GM21786 (cell line): Measurements from ENCODE around the gene TMEM81.
A peak's percentile ranks its signal among the peaks of the same experiment; 100 is the strongest.

ENCODE experiments used
- ATAC-seq: cut with Tn5 transposase; IDR thresholded peaks from one replicate; pipeline ENCODE4 v1.9.1; 2021; ENCODE audit not compliant: unreplicated experiment

TMEM81 gene, protein sequence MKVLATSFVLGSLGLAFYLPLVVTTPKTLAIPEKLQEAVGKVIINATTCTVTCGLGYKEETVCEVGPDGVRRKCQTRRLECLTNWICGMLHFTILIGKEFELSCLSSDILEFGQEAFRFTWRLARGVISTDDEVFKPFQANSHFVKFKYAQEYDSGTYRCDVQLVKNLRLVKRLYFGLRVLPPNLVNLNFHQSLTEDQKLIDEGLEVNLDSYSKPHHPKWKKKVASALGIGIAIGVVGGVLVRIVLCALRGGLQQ

DNA sequence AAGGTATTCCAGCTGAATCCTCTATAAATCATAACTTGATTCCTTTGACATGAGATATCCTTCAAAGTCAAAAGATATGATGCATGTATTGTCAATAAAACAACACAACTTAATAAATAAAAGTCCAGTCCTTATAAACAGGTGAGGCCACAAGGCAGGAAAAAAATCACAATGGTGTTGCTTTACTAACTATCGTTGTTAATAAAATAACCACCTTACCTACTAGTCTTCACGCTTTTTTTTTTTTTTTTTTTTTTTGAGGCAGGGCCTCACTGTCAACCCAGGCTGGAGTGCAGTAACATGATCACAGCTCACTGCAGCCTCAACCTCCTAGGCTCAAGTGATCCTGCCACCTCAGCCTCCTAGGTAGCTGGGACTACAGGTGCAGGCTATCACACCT is at the start of gene TMEM81:
Gene TMEM81, minus strand, starts transcription at position 101 of the 400 bp plus-strand sequence. CDS start 140 bp downstream, outside the sequence.
- no peak for ATAC-seq

DNA sequence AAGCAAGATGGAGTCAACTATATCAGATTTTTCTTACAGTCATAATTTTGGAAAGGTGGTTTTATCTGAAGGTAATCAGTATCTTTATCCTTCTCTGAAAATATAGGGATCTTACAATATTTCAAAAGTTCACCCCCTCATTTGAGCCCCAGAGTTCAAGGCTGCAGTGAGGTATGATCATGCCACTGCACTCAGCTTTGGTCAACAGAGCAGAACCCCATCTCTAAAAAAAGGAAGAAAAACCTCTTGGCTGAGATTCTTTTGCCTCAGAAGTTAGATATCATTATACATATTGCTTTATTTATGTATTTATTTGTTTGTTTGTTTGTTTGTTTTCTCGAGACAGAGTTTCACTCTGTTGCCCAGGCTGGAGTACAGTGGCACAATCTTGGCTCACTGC is 49.0 kb upstream of the TMEM81 start:
- no peak for ATAC-seq

DNA sequence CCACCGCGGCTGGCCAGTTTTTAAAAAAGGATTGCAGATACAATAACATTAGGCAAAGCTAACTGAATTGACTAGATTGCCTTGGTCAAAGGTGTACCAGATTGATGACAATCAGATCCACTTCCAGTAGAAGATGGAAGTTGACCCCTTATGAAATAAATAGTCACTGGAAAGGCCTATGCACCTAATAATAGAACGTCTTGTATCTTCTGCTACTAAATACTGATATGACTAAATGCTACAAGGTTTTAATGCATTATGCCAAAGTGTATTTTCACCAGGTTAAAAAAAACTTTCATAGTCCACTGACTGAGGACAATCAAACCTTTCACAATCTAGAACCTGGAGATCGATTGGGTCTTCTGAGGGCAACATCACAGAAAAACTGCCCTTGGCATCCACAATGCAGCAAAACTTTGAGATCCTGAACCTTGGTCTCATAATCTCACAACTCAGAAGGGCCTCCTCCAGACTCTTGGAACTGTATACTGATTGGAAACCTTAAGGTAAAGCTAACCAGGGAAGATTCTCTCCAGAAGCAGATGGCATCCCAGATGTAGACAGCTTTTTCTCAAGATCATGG is 45.3 kb upstream of the TMEM81 start:
- no peak for ATAC-seq

DNA sequence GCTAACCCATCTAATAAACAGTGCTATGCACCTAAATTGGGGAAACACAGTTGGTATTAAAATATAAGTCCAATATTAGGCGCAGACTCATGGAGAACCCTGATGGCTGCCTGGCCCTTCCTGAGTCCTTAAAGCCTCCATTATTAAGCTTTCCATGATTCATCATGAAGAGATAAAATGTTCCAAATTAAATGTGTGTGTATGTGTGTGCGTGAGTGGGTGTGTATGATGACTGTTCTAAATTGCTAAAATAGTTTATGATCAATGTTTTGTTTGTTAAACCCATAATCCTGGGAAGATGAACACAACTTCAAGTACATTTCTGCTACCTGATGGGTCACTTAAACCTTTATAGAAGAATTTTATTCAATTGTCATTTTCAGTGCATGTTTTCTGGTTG is 43.8 kb upstream of the TMEM81 start:
- ATAC-seq = no peak

DNA sequence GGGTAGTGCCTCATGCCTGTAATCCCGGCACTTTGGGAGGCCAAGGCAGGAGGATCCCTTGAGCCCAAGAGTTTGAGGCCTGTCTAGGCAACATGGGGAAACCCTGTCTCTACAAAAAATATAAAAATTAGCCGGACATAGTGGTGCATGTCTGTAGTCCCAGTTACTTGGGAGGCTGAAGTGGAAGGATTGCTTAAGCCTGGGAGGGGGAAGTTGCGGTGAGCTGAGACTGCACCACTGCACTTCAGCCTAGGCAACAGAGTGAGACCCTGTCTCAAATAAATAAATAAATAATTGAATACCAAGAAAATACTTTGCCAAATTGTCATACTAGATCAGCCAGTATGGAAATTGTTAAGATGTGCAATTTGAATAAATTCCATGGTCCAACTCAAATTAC is 43.4 kb upstream of the TMEM81 start:
- ATAC-seq = no peak

DNA sequence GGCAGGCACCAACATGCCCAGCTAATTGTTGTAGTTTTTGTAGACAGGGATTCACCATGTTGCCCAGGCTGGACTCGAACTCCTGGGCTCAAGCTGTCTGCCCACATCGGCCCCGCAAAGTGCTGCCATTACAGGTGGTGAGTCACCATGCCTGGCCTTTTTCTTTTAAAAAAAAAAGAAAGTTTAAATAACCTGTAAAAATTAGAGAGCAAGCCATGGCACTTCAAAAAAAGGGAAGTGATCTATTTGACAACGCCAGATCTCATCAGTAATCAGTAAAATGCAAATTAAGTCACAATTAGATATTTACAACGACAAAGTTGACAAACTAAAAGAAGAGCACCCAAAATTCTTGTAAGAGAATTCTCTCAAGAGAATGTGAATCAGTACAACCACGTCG is 40.5 kb upstream of the TMEM81 start:
- no peak for ATAC-seq

DNA sequence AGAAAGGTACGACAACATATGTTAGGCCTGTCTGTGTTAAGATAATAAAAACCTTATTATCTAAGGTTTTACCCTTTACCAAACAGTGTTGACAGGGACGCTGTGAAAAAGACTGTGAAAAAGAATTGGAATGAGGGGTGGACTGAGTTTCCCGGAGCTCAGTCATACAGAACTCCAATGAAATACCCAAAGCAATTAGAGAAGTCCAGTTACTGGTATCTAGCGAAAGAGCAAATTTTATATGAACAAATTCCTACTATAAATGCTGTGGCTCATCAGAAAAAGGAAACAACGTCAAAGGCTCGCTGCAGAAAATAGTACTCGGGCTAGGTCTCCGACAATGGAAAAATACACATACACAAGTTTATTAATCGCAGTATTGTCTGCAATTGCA is 38.2 kb upstream of the TMEM81 start:
- ATAC-seq = peak; percentile 1

DNA sequence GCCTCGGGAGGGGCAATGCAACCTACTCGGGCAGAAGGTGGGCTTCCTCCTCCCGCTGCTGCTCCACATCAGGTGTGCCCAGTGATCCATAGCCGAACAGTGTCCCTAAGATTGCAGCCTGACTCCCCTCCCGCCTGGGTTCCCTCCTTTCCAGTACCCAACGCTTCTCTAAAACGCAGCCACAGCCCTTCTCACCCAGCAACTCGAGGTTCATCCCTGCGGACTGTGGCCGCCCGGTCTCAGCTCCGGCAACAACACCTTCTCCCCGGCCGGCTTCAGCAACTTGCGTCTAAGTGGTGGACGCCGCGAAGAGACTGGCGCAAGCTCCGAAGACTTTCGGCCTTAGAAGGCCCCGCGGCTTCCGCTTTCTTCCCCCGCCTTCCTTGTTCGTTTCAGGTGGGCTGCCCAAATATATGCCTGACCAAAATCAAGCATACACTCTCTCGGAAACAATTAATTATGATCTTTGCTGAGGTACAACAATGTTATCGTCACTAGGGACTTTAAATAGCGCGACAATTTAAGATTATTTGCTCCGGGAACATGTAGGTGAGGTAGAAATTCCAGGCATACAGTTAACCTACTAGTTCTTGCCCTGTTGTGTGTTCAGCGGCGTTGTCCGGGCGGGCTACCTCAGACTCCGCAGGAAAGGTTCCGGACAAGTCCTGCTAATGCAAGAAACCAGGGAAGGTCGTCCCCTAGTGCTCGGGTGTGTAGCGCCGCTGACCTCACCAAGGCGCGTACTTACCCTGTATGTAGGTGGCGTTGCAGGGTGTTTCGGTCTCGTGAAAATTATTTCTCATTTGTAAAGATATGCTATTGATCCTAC is 37.6 kb upstream of the TMEM81 start, which contains the start of gene RBBP5:
Gene RBBP5, minus strand, starts transcription at position 319 of the 829 bp plus-strand sequence. Its CDS starts 105 bp downstream, at position 214.
- ATAC-seq = peak; percentile 94

DNA sequence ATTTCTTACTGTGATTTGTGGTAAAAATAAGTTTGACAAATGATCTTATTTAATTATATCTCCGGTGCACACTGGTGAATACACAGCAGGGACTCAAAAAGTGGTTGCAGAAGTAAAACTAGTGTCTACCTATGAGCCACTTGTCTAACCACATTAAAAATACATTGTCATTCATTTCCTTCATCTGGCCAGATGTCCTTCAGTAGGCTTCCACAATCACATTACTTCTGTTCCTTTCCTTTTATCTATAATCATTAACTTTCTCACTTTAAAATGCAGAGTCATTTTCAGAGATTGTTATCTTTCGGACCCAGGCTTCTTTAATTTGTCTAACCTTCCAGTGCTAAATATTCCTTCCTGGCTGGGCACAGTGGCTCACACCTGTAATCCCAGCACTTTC is 34.5 kb upstream of the TMEM81 start:
- no peak for ATAC-seq

DNA sequence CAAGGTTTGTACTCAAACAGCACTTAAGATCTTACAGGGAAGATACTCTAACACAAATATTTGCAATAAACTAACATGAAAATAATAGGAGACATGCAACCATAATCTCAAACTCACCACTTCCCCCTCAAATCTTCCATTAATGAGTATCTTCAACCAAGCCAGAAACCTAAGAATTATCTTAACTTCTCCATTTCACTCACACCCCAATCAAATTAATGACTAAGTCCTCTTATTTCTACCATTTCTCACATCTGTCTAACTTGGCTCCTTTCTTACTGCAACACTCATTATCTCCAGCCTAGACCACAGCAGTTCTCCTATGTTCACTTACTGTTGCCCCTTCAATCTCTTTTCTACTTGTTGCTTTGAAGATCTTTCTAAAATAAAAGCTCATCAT is 27.1 kb upstream of the TMEM81 start:
- no peak for ATAC-seq

DNA sequence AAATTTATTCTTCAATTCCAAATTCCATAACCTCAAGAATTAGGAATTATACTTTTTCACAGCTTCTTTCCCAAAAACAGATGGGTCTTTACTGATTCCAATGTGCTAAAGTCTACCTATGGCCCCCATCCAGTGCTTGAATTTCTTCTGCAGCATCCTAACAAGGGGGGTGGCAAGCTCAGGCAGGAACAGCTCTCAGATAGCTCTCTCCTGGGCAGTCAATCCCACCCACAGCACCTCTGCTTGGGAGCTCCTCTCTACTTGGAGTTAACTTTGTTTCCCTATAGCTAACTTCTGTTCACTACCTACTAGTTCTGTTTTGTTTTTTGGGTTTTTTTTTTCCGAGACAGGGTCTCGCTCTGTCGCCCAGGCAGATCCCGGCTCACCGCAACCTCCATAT is 25.5 kb upstream of the TMEM81 start:
- ATAC-seq = no peak

DNA sequence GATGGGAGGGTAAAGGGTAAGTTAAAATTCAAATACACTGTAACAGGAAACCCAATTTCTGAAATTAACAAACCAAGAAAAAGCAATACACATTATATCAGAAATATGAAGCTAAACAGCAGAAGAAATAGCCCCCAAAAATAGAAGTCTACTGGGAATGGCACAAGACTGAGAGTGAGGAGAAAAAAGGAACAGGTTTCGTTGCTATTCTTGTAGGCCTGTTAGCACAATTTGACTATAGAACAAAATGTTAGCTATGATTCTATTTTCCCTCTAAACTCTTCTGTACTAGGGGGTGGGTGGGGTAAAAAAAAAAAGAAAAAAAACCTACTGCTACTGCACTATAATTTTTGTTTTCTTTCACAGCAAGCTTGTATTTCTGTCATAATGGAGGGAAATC is 25.0 kb upstream of the TMEM81 start:
- ATAC-seq = no peak

DNA sequence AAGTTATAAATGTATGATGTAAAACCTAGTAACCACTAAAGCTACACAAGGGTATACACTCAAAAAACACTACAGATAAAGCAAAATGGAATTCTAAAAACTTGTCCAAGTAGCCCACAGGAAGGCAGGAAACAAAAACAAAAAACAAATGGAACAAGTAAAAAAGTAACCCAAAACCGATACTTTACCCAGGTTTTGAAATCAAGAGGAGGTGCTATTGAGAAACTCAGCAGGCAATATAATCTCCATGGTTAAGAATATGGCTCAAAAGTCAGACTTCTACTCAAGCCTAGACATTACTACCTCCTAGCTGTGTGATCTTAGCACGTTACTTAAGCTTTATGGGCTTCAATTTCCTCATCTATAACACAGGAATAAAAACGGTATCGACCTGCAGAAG is 24.2 kb upstream of the TMEM81 start:
- ATAC-seq = no peak

DNA sequence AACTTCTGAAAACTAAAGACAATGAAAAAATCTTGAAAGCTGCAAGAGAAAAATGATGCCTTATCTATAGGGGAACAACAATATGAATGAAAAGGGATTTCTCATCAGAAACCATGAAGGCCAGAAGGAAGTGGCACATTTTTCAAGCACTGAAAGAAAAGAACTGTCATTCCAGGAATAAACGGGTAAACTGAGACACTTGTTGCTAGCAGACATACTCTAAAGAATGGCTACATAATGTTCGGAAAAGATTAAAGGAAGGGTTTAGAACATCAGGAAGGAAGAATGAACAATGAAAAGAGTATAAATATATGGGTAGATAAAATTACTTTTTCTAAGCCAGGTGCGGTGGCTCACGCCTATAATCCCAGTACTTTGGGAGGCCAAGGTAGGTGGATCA is 23.1 kb upstream of the TMEM81 start:
- ATAC-seq = no peak

DNA sequence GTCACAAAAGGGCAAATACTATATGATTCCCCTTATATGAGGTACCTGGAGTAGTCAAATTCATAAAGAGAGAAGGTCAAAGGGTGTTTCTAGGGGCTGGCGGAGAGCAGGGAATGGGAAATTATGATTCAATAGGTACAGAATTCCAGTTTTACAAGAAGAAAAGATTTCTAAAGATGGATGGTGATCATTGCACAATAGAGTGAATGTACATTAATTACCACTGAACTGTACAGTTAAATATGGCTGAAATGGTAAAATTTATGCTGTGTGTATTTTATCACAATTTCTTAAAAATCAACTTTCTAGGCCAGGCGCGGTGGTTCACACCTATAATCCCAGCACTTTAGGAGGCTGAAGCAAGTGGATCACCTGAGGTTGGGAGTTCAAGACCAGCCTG is 18.1 kb upstream of the TMEM81 start:
- no peak for ATAC-seq

DNA sequence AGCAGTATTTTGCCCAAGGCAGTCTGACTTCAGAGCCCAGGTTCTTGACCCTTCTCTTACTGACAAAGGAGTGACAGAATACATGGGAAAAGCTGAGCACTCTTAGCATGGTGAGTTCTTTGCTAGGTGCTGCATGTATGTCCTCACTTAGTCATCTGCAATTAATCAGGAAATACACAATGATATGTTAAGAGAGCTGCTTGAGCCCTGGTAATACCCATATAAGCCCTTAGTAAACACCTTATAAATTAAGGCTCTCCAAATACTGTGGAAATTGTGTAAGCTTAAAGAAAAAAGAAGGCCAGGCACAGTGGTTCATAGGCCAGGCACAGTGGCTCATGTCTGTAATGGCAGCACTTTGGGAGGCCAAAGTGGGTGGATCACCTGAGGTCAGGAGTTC is 14.0 kb upstream of the TMEM81 start:
- no peak for ATAC-seq

DNA sequence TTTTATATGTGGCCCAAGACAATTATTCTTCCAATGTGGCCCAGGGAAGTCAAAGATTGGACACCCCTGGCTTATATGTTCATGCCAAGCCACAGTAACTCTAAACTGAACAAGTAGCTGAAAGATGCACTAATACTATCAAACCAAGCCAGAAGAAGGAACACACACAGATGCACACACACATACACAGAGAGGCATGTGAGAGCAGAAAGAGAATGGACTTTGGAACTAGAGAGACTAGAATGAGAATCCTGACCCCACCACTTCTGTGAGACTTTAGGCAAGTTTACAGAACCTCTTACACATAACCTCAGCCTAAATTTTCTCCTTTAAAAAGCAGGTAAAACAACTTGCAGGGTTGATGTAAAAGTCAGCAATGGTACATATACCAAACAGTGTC is 11.2 kb upstream of the TMEM81 start:
- no peak for ATAC-seq

DNA sequence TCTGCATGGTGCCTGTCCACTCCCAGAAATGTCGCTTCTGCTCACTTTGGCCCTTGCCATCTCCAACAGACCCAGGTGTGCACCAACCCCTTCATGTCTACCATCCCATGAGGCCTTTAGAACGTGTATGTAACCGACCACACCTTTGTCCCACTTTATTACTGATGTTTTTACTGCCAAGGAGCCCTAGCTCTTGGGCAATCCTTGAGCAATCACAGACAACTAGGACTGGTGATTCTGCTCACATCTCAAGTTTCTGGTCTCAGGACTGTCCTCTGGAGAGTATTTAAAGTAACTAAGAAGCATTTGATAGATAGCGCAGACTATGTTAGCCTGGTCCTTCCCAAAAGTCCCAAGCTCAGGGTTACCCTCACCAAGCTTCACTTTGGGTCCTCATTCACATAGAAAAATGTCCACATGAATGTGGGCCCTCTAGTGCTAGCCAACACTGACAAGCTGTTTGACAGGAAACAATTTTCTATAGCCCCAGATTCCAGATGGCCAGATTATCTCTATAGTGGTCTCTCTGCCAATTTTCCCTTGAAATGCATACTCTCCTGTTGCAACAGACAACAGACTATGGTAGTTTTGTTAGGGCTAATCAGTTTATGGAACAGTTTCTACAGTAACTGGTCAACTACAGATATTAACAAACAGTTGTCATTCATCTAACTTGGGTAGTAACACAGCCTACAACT is 6.9 kb upstream of the TMEM81 start:
- no peak for ATAC-seq

DNA sequence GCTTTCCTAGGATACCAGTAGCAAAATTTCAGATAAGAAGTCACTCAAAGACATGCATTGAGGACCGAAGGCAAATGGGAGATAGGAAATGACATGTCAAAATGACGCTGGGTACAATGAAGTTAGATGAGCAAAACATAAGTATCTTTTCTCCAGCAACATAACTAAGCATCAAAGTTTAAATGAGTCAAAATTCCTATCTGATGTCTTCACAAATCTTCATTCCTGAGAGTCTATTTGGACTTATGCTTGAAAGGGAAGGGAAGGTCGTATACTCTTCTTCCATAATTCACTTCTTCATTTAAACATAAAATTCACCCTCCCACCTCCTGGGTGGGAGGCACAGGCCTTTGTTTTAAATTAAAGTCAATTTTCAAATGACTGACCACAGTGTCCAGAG is 4.1 kb upstream of the TMEM81 start:
- no peak for ATAC-seq

DNA sequence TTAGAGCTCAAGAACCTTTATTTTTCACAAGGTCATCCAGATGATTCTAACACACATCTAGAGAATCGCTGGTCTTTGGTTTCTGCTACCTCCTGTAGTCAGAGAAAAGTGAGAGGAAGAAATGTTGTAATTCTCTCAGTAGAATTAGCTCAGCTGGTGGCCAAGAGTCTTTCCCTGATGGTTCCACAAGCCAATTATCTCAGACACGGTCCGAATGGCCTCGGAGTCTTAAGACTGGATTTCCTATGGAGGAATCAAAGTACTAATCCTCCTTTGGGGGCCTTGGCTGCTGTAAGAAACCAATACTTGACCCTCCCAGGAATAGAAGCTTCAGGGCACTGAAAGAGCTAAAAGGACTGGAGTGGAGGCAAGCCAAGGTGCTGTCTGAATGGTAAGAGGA is 1.8 kb downstream of the TMEM81 start:
- no peak for ATAC-seq

DNA sequence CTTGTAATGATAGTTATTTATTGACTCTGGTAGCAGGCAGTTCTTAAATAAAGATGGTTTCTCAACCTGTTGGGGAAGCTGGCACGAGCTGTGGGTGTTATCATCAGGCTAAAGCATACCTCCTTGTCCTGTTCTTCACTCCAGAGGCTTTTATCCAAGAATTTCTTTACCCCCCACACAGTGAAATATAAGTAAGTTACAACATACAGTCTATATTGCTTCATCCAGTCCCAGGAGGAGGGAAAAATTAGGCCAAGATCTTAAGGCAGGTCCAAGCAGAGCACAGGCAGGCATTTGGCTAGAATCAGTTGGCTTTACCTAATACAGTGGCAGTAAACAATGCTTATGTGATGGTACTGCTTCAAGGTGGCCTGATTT is 6.3 kb downstream of the TMEM81 start:
- ATAC-seq = no peak
